Nephron progenitor cell (in vitro differentiated cells): ENCODE data around the gene SMARCA2.

Experiments
- DNase-seq: peaks from one replicate; pipeline ENCODE4 v3.0.0; 2021
- H3K27ac Mint-ChIP-seq: 2 replicates; pipeline ENCODE4 v1.8.0; 2021; ENCODE audit warnings: mild to moderate bottlenecking, moderate library complexity, mixed read lengths
- H3K27me3 Mint-ChIP-seq: 2 replicates; pipeline ENCODE4 v1.8.0; 2021; ENCODE audit warnings: mild to moderate bottlenecking, low read depth, mixed read lengths; ENCODE audit not compliant: poor library complexity
- H3K36me3 Mint-ChIP-seq: 2 replicates; pipeline ENCODE4 v1.8.0; 2021; ENCODE audit warnings: low read depth, mixed read lengths
- H3K4me1 Mint-ChIP-seq: 2 replicates; pipeline ENCODE4 v1.8.0; 2021; ENCODE audit warnings: mixed read lengths
- H3K4me3 Mint-ChIP-seq: 2 replicates; pipeline ENCODE4 v1.8.0; 2021; ENCODE audit warnings: mild to moderate bottlenecking, moderate library complexity, mixed read lengths
- H3K9me3 Mint-ChIP-seq: 2 replicates; pipeline ENCODE4 v1.8.0; 2021; ENCODE audit warnings: mild to moderate bottlenecking, moderate library complexity, mixed read lengths
- TF ChIP-seq, protein P1 (sequence below): fragments of 200-600 bp; sonication (generic); IDR thresholded peaks from 2 replicates; pipeline ENCODE4 v1.5.0; 2021; ENCODE audit warnings: antibody characterized with exemption

Gene SMARCA2

DNA sequence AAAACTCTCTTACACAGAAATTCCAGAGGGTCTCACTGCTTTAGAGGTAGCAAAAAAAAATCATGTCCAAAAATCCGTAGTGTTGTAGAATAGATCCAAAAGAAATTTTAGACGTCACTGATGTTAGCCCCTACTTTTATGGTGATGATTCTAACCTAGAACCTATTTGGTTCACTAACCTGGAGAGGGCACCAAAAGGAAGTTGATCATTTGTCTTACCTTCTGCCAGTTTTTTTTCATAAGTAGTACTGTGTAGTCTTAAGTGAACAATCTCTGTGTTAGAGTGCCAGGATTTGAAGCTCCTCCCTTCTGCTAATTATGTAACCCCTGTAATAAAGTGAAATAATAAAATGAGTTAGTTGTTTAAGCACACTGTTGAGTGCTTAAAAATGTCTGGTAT lies 215.2 kb downstream of the SMARCA2 start:
- Mint-ChIP-seq H3K9me3 (peaks cover 5% of the 10 kb centered on the region), H3K27ac (no peak overlapping the region), H3K27me3 (peaks cover 3% of the 10 kb centered on the region), H3K4me3 (no peak overlapping the region), H3K36me3 (no peaks in the 10 kb centered on the region), H3K4me1 (peaks cover 37% of the 10 kb centered on the region)
- no peak for DNase-seq
- TF ChIP-seq, protein P1, sequence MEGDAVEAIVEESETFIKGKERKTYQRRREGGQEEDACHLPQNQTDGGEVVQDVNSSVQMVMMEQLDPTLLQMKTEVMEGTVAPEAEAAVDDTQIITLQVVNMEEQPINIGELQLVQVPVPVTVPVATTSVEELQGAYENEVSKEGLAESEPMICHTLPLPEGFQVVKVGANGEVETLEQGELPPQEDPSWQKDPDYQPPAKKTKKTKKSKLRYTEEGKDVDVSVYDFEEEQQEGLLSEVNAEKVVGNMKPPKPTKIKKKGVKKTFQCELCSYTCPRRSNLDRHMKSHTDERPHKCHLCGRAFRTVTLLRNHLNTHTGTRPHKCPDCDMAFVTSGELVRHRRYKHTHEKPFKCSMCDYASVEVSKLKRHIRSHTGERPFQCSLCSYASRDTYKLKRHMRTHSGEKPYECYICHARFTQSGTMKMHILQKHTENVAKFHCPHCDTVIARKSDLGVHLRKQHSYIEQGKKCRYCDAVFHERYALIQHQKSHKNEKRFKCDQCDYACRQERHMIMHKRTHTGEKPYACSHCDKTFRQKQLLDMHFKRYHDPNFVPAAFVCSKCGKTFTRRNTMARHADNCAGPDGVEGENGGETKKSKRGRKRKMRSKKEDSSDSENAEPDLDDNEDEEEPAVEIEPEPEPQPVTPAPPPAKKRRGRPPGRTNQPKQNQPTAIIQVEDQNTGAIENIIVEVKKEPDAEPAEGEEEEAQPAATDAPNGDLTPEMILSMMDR = no peak

DNA sequence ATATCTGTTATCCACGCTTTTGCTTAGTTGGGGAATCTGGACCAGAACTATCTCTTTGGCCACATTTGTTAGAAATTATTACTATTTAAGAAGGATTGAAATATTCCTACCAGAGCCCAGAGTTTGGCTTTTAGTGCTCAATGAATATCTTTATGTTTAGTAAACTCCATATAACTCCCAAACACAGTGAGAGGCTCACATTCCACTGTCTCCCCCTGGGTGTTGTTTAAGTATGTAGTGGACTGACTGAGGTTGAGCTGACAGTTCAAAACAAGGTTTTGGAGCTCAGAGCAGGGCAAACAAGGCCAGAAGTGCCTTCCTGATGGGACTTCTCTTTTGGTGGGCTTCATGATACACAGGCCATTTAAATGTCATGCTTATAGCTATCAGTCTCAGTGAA lies 216.0 kb downstream of the SMARCA2 start:
- H3K27me3 Mint-ChIP-seq = peaks cover 3% of the 10 kb centered on the region
- H3K4me1 Mint-ChIP-seq = peaks cover 40% of the 10 kb centered on the region
- no peak overlapping the region for H3K27ac Mint-ChIP-seq
- no peak for DNase-seq
- H3K9me3 Mint-ChIP-seq = peaks cover 5% of the 10 kb centered on the region
- no peaks in the 10 kb centered on the region for H3K36me3 Mint-ChIP-seq
- TF ChIP-seq, protein P1 = no peak
- no peak overlapping the region for H3K4me3 Mint-ChIP-seq

DNA sequence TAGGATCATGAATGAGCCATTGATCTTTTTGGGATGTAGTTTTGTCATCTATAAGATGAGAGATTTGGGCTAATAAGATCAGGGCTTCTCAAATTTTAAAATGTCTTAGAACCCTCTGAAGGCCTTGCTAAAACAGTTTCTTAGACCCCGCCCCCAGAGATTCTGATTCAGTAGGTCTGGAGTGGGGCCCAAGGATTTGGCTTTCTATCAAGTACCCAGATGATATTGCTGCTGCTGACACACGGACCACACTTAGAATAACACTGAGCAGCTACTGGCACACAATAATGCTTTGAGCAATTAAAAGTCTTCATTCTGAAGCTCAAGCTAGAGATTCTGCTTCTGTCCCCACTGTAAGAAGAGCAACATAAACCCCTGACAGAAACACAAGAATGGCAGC lies 216.7 kb downstream of the SMARCA2 start:
- no peak for DNase-seq
- TF ChIP-seq, protein P1 = no peak
- H3K36me3 Mint-ChIP-seq = no peaks in the 10 kb centered on the region
- no peak overlapping the region for H3K4me3 Mint-ChIP-seq
- peaks cover 36% of the 10 kb centered on the region for H3K4me1 Mint-ChIP-seq
- no peaks in the 10 kb centered on the region for H3K27me3 Mint-ChIP-seq
- H3K27ac Mint-ChIP-seq = no peak overlapping the region
- peaks cover 5% of the 10 kb centered on the region for H3K9me3 Mint-ChIP-seq

DNA sequence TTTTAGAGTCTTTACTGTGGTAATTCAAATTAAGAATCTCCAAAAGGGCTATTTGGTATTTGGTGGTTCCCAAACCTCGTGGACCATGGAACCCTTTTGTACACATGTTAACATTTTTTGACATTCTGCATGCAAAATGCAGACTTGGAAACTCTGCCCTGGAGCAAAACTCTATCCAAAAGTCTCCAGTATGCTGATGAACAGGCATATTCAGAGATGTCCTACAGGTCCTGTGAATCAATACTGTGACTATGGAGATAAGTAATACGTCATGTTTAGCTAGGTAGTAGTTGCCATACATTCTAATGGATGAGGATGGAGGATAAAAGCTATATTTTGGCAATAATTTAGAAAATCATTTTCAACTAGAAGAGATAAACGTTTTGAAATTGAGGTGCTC lies 218.1 kb downstream of the SMARCA2 start:
- Mint-ChIP-seq H3K27ac (no peak overlapping the region), H3K4me3 (no peak overlapping the region), H3K9me3 (peaks cover 5% of the 10 kb centered on the region)

DNA sequence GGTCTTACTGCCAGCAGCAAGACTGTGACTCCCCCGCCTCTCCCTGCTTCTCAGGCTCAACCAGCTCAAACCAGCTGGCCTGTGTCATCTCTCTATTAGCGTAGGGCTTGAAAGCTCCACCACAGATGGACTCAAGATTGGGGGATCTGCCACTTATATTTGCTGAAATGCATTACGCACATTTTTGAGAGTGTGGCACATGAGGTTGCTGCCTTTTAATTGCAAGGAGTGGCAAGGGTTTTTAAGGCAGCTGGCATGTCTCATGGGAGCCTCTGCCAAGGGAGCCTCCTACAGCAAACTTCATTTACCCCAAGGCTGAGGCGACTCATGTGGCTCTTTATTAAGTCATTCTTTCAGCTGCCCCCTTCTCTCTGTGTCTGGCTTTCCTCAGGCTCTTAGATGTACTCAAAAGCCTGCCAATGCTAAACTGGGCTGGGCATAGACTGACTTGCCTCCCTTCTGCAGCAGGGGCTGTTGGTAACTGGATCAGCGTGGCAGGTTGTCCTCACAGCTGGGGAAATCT lies 219.3 kb downstream of the SMARCA2 start:
- Mint-ChIP-seq H3K9me3 (peaks cover 8% of the 10 kb centered on the region), H3K27ac (no peak overlapping the region), H3K4me3 (no peak overlapping the region), H3K27me3 (no peaks in the 10 kb centered on the region), H3K4me1 (peaks cover 27% of the 10 kb centered on the region), H3K36me3 (no peaks in the 10 kb centered on the region)
- no peak for DNase-seq
- TF ChIP-seq, protein P1 = no peak

More for the DNA sequence above, 218.1 kb downstream of the SMARCA2 start:
- no peaks in the 10 kb centered on the region for H3K27me3 Mint-ChIP-seq
- TF ChIP-seq, protein P1 = no peak
- H3K4me1 Mint-ChIP-seq = peaks cover 24% of the 10 kb centered on the region
- no peak for DNase-seq
- no peaks in the 10 kb centered on the region for H3K36me3 Mint-ChIP-seq

DNA sequence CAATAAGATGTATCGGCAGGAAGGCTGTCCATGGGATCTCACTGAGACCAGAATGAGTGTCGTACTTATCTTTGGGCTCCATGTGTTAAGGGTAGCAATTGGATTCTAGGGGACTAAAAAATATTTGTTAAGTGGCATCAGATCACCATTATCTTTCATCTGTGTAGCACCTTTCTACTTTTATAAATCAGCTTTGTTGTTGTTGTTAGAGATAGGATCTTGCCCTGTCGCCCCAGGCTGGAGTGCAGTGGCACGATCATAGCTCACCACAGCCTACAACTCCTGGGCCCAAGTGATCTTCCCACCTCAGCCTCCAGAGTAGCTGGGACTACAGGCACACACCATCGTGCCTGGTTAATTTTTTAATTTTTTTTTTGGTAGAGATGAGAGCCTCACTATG lies 220.5 kb downstream of the SMARCA2 start:
- TF ChIP-seq, protein P1 = no peak
- Mint-ChIP-seq H3K4me1 (peaks cover 35% of the 10 kb centered on the region), H3K4me3 (no peak overlapping the region), H3K36me3 (no peaks in the 10 kb centered on the region), H3K27ac (no peak overlapping the region), H3K9me3 (peaks cover 4% of the 10 kb centered on the region), H3K27me3 (no peaks in the 10 kb centered on the region)
- no peak for DNase-seq
